HepG2 (cell line): ENCODE measurements around the gene GSTT2. TPM values are rescaled to one million over a fixed set of nuclear protein-coding genes. Genes with fewer than 3 reads are reported as not detected.
A peak's percentile ranks its signal among the peaks of the same experiment; 100 is the strongest.
"Not testable (repeated sequence)": the region's sequence is repeated elsewhere in the genome, so short reads cannot be mapped to it uniquely, and the experiment has no call there.

Experiments used
- ATAC-seq: fragments of 200-7000 bp; cut with Tn5 transposase; 3 replicates; pipeline ENCODE4 v1.9.1; 2020; ENCODE audit warnings: mild to moderate bottlenecking, moderate library complexity
- BruUV-seq: library from RNA; stranded (reverse); fragments of 400-500 nt; replicated peaks from 2 replicates; lab custom pipeline; 2021; lab: Mats Ljungman, UMichigan
- CTCF ChIA-PET: fragments of 300-600 bp; formaldehyde crosslinking; extraction: SDS; loops from one replicate; lab custom pipeline; 2021; ENCODE audit warnings: low total read pairs, inconsistent platforms, low intra/inter-chr PET ratio; lab: Yijun Ruan, JAX
- POLR2A ChIA-PET: fragments of 350-600 bp; sonication (Branson Sonifier 250); formaldehyde crosslinking; loops from one replicate; lab custom pipeline; 2020; ENCODE audit warnings: antibody characterized with exemption, inconsistent platforms; lab: Yijun Ruan, JAX
- DNase-seq: peaks from one replicate; pipeline ENCODE4 v3.0.0-alpha.2; 2015; ENCODE audit warnings: low spot score
- FAIRE-seq: peaks from 3 replicates; lab custom pipeline; 2011; peaks lifted over from hg19 to GRCh38; lab: Jason Lieb, UNC
- H2AFZ ChIP-seq: one replicate; pipeline ENCODE4 v1.6.1; 2011; ENCODE audit warnings: low read length, inconsistent platforms
- H3K27ac ChIP-seq: fragments of 300-600 bp; 3 replicates; pipeline ENCODE4 v1.8.0; 2011; ENCODE audit warnings: mixed run types, mild to moderate bottlenecking, mixed read lengths, low read length, inconsistent platforms; ENCODE audit not compliant: insufficient read depth; ENCODE audit errors: extremely low read length
- H3K27me3 ChIP-seq, 2 experiments: fragments of 200-600 bp in 1 of 2; 2 replicates in 1 of 2; 3 replicates in 1 of 2; pipeline versions ENCODE4 v1.6.0 to v1.8.0; 2011; ENCODE audit warnings: low read length in 2 of 2, mild to moderate bottlenecking in 2 of 2, moderate library complexity in 2 of 2, inconsistent platforms in 1 of 2; ENCODE audit not compliant: insufficient read depth in 2 of 2, control insufficient read depth in 1 of 2
- H3K36me3 ChIP-seq, 2 experiments: fragments of 200-600 bp in 1 of 2; replicated peaks in 1 of 2; 2 replicates in 1 of 2; 3 replicates in 1 of 2; pipeline versions ENCODE4 v1.5.1 to v1.8.0; 2011; ENCODE audit warnings: low read length in 2 of 2, inconsistent platforms in 1 of 2; ENCODE audit not compliant: insufficient read depth in 2 of 2, control insufficient read depth in 1 of 2
- H3K4me1 ChIP-seq: 2 replicates; pipeline ENCODE4 v1.5.1; 2012; ENCODE audit warnings: low read length, inconsistent platforms; ENCODE audit not compliant: insufficient read depth
- H3K4me2 ChIP-seq: 2 replicates; pipeline ENCODE4 v1.6.0; 2011; ENCODE audit warnings: low read depth, low read length, inconsistent platforms
- H3K4me3 ChIP-seq, 3 experiments: fragments of 200-600 bp in 1 of 3; sonication (generic), shearing (Covaris generic) in 1 of 3; replicated peaks in 1 of 3; 2 replicates each; pipeline ENCODE4 v1.5.1; 2011 to 2016; ENCODE audit warnings: low read length in 3 of 3, inconsistent platforms in 2 of 3, low read depth in 2 of 3, mild to moderate bottlenecking in 2 of 3, control low read depth in 1 of 3, mixed read lengths in 1 of 3; ENCODE audit not compliant: insufficient read depth in 1 of 3
- H3K79me2 ChIP-seq: one replicate; pipeline ENCODE4 v1.6.1; 2011; ENCODE audit warnings: low read length, inconsistent platforms; ENCODE audit not compliant: insufficient read depth
- H3K9ac ChIP-seq: 2 replicates; pipeline ENCODE4 v1.6.0; 2011; ENCODE audit warnings: mild to moderate bottlenecking, low read depth, low read length, inconsistent platforms; ENCODE audit not compliant: insufficient read depth
- H3K9me3 ChIP-seq: 2 replicates; pipeline ENCODE4 v1.5.1; 2012; ENCODE audit warnings: mild to moderate bottlenecking, low read length
- H4K20me1 ChIP-seq: 2 replicates; pipeline ENCODE4 v1.6.0; 2011; ENCODE audit warnings: inconsistent platforms, mild to moderate bottlenecking, low read length, moderate library complexity; ENCODE audit not compliant: insufficient read depth
- SAP130 ChIP-seq: IDR thresholded peaks from 2 replicates; pipeline ENCODE4 v1.6.1; 2016; ENCODE audit warnings: low read depth
- WGBS: methylation state at CpG from one replicate; pipeline ENCODE4 v1.1.6; 2017; ENCODE audit warnings: low lambda C conversion rate; 5-methylcytosine and 5-hydroxymethylcytosine counted together
- in situ Hi-C: cut with HindIII; loops from 2 replicates; pipeline ENCODE4 v1.10.0; 2017; ENCODE audit warnings: low pct_unique_long_range_greater_than_20kb; ENCODE audit not compliant: extremely low pct_ligation_motif_present
- intact Hi-C: fragments of 100-400 bp; cut with micrococcal nuclease; formaldehyde crosslinking; loops from one replicate; pipeline ENCODE4 v1.10.0; 2022; ENCODE audit not compliant: unreplicated experiment
- polyA plus RNA-seq, 8 experiments: library from polyadenylated mRNA; depleted of rRNA in 3 of 8; stranded (reverse) in 7 of 8; unstranded in 1 of 8; fragments of >200 nt; fragmentation: Illumina TruSeq in 4 of 8; extraction: Trizol in 4 of 8; gene quantifications; 2 replicates each; pipeline versions ENCODE4 v1.2.1 to v1.2.3, GENCODE V29; 2011 to 2016; ENCODE audit warnings: low read depth in 4 of 8, missing spikeins in 1 of 8, mixed read lengths in 1 of 8; ENCODE audit not compliant: insufficient read depth in 1 of 8
- total RNA-seq, 5 experiments: library from RNA; depleted of rRNA; stranded (reverse); fragments of >200 nt; fragmentation: Illumina TruSeq; extraction: Trizol; gene quantifications; 2 replicates each; pipeline ENCODE4 v1.2.3, GENCODE V29; 2016; ENCODE audit warnings: low read depth in 1 of 5

Gene GSTT2
- total and polyA plus RNA-seq, 2 of the 13 experiments (the other 11 are each of a cell fraction or from before 2014, with no cell fraction given), result not detected

DNA sequence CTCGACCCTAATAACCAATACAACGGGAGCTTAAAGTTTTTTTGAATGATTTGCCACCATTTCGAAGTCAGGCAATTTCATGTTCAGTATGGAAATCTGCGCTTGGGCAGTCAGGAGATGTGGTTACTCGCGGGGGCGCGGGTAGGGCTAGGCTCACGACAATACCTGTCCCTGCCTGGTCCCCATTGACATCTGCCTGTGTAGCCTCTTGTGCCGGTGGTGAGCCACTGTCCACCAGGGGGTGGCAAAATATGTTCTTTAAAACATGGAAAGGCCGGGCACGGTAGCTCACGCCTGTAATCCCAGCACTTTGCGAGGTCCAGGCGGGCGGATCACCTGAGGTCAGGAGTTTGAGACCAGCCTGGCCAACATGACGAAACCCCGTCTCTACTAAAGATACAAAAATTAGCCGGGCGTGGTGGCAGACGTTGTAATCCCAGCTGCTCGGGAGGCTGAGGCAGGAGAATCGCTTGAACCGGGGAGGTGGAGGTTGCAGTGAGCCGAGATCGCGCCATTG is 5.0 kb upstream of the GSTT2 start:
- in situ Hi-C loops, CTCF ChIA-PET, H3K4me1 ChIP-seq, POLR2A ChIA-PET, H4K20me1 ChIP-seq, H3K9ac ChIP-seq, H3K4me2 ChIP-seq, H3K79me2 ChIP-seq, intact Hi-C loops, H3K4me3 ChIP-seq, H2AFZ ChIP-seq, H3K27me3 ChIP-seq, H3K27ac ChIP-seq, DNase-seq, H3K9me3 ChIP-seq: not testable (repeated sequence)
- ATAC-seq (peak; percentile 72), FAIRE-seq (peak; percentile 72)
- peaks cover 4 to 21% of the 10 kb centered on the region in 2 experiments for H3K36me3 ChIP-seq
- TSS peak; percentile 83 for BruUV-seq
- TF ChIP-seq SAP130 (CRISPR knock-in tag), result peak; percentile 33; the same call in 1 of the 2 replicates
- whole genome bisulfite sequencing, result 3% methylated on average over 6 of the region's 27 CpGs

DNA sequence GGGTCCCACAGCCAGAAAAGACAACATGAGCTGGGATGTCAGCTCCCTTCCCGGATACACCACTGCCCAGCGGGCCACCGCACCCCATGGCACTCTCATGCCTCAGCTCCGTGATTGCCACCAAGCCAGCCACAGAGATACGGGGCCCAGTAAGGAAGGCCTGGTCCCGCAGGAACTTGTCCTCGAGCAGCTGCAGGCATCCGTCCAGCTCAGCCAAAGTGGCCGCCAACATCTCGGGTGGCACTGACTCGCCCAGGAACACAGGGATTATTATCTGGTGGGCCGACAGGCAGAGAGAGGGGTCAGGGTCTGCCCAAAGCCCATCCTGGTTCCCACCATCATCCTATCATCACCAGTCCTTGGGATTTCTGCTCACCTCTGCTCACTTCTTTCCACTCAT is 2.6 kb upstream of the GSTT2 start:
- FAIRE-seq, intact Hi-C loops, H3K4me3 ChIP-seq, ATAC-seq, CTCF ChIA-PET, H3K79me2 ChIP-seq, H3K27me3 ChIP-seq, H3K27ac ChIP-seq, H4K20me1 ChIP-seq, H3K36me3 ChIP-seq, H3K4me2 ChIP-seq, H3K9me3 ChIP-seq, H3K9ac ChIP-seq, POLR2A ChIA-PET, in situ Hi-C loops, H3K4me1 ChIP-seq, DNase-seq, H2AFZ ChIP-seq, BruUV-seq: not testable (repeated sequence)
- no CpG with 5 or more reads among the region's 12 CpGs for WGBS

DNA sequence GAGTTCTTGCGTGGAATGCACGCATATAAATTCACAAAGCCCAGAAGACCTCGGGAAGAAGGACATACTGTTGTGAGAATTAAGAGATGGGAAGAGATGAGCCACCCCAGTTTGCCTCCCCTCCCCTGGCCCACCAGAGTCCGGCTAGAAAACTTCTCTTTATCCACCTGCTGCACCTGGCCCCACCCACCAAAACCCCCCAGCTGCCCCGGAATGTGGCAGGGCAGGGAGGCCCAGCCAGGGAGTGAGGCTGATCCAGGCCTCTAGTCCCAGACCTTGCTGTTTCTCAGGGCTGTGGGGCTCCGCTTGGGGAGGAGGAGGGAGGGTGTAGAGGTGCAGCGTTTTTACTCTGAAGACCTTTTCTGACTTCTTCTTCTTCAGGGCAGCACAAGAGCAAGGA is 633 bp downstream of the GSTT2 start:
- H2AFZ ChIP-seq, H3K79me2 ChIP-seq, DNase-seq, H3K4me3 ChIP-seq, in situ Hi-C loops, FAIRE-seq, H3K27ac ChIP-seq, POLR2A ChIA-PET, H3K36me3 ChIP-seq, CTCF ChIA-PET, BruUV-seq, H3K9ac ChIP-seq, H3K4me2 ChIP-seq, H4K20me1 ChIP-seq, H3K4me1 ChIP-seq, ATAC-seq, H3K27me3 ChIP-seq, intact Hi-C loops, H3K9me3 ChIP-seq: not testable (repeated sequence)
- WGBS, result no CpG with 5 or more reads among the region's 7 CpGs
